ENCODE measurements around the gene LAG3. TPM values are rescaled to one million over a fixed set of nuclear protein-coding genes. Genes with fewer than 3 reads are reported as not detected.
A peak's percentile ranks its signal among the peaks of the same experiment; 100 is the strongest.

The LAG3 gene
- total RNA-seq, 1 experiment from 2014 or later, result 2.2 TPM

- Histone ChIP-seq H3K9ac (ENCODE audit: extremely low read depth, insufficient read length, low read length) (no peak overlapping the region), H2BK120ac (ENCODE audit: low read depth, low read length, poor library complexity, severe bottlenecking) (no peak overlapping the region), H3K14ac (ENCODE audit: insufficient read depth, low read length) (no peak overlapping the region), H3K18ac (ENCODE audit: insufficient read length, low read depth, low read length) (no peak overlapping the region), H3K4ac (ENCODE audit: low read depth, low read length) (no peak overlapping the region), H4K8ac (replicated peaks; ENCODE audit: insufficient read length, low read depth, low read length) (no peak overlapping the region), H2AK5ac (ENCODE audit: insufficient read length, low read length) (no peak overlapping the region), H3K79me1 (ENCODE audit: insufficient read depth, low read depth, low read length, poor library complexity, severe bottlenecking) (no peaks in the 10 kb centered on the region), H3K4me2 (ENCODE audit: insufficient read depth, insufficient read length, low read length) (no peak overlapping the region), H2BK15ac (ENCODE audit: low read depth, low read length) (no peak overlapping the region), H3T11ph (ENCODE audit: low read length) (no peak overlapping the region), H4K5ac (ENCODE audit: insufficient read length, low read depth, low read length) (no peak overlapping the region), H3K79me2 (ENCODE audit: insufficient read depth, low read length) (no peaks in the 10 kb centered on the region), H2BK20ac (ENCODE audit: low read depth, low read length, poor library complexity, severe bottlenecking) (no peak overlapping the region), H3K4me1 (ENCODE audit: insufficient read depth, low read length) (peaks cover 5% of the 10 kb centered on the region; the same call in 1 of the 2 replicates), H3K27me3 (ENCODE audit: insufficient read depth, low read length) (no peaks in the 10 kb centered on the region), H2BK5ac (ENCODE audit: insufficient read length, low read length) (no peak overlapping the region), H3K23ac (ENCODE audit: insufficient read length, low read depth, low read length) (no peak overlapping the region), H4K20me1 (ENCODE audit: control insufficient read depth, insufficient read depth, insufficient read length) (no peaks in the 10 kb centered on the region), H4K91ac (ENCODE audit: insufficient read length, low read depth, low read length) (no peak overlapping the region), H2BK12ac (ENCODE audit: insufficient read length, low read depth, low read length) (no peak overlapping the region), H3K23me2 (ENCODE audit: insufficient read length, low read depth, low read length, poor library complexity, severe bottlenecking) (peaks cover 3% of the 10 kb centered on the region), H3K56ac (ENCODE audit: insufficient read length, low read depth, low read length) (no peak overlapping the region), H2AFZ (ENCODE audit: low read length) (no peak overlapping the region), H3K27ac (ENCODE audit: insufficient read length, low read depth, low read length) (no peak overlapping the region), H3K9me3 (ENCODE audit: control insufficient read depth, low read depth, low read length) (no peaks in the 10 kb centered on the region)
- no peaks in the 10 kb centered on the region; the same call in 1 of the 2 replicates for H3K27me3 Mint-ChIP-seq (ENCODE audit: low read depth)
- peak overlapping the region in 1 of 3 experiments; percentile 56; a peak in 1 of 7 replicates for H3K27ac Mint-ChIP-seq
- no peak for TF ChIP-seq CTCF (conservative IDR thresholded peaks at IDR 0.05)
- no peak overlapping the region for H3K4me3 Mint-ChIP-seq
- peaks cover 36 to 56% of the 10 kb centered on the region in 2 experiments for H3K4me1 Mint-ChIP-seq
- no peak for DNase-seq
- H3K36me3 Mint-ChIP-seq (ENCODE audit: insufficient read depth in 1 of 3, low read depth in 3 of 3), result no peaks in the 10 kb centered on the region; a peak in 1 of 7 replicates
- WGBS (ENCODE audit: extremely low coverage, insufficient read length, low lambda C conversion rate), result no CpG with 5 or more reads among the region's 5 CpGs
- H3K9me3 Mint-ChIP-seq, result no peaks in the 10 kb centered on the region
These were observed 12.6 kb upstream of the LAG3 start for GRCh38 chr12:6759741-6760140.
